Measurements from ENCODE around the gene LSAMP. TPM values are rescaled to one million over a fixed set of nuclear protein-coding genes. Genes with fewer than 3 reads are reported as not detected.

The LSAMP gene
- 0.15 TPM for total RNA-seq (2013)
- polyA plus RNA-seq (not detected), polyA minus RNA-seq (not detected in 2 replicates), total RNA-seq (0 to 3.7 (median 0.16) reads per million in 11 experiments)

- H3K27me3 ChIP-seq (ENCODE audit: control insufficient read depth in 2 of 2, insufficient read depth in 2 of 2, low read length in 2 of 2) = no peaks in the 10 kb centered on the region
- H3K9me3 ChIP-seq (replicated peaks in 1 of 2; ENCODE audit: control insufficient read depth in 1 of 2, insufficient read depth in 1 of 2, low read length in 2 of 2) = no peaks in the 10 kb centered on the region
- no peak within 1 kb of the TSS for H3K4me3 ChIP-seq (replicated peaks in 1 of 3; ENCODE audit: low read depth in 2 of 3, low read length in 3 of 3)
- H3K4me1 Mint-ChIP-seq = no peaks in the 10 kb centered on the region
- H3K36me3 ChIP-seq (replicated peaks in 1 of 2; ENCODE audit: control insufficient read depth in 1 of 2, insufficient read depth in 2 of 2, low read length in 2 of 2) = no peaks in the 10 kb centered on the region
- no peak within 1 kb of the TSS for H3K27ac ChIP-seq (ENCODE audit: low read depth in 1 of 2, low read length in 2 of 2)
- no peak for DNase-seq
- H3K4me1 ChIP-seq (ENCODE audit: control insufficient read depth in 1 of 2, insufficient read depth in 2 of 2, low read length in 2 of 2) = no peaks in the 10 kb centered on the region
- H3K9ac ChIP-seq (ENCODE audit: insufficient read depth, low read length, poor library complexity, severe bottlenecking) = no peak within 1 kb of the TSS
- H3K79me2 ChIP-seq (ENCODE audit: insufficient read depth, low read length) = no peaks in the 10 kb centered on the region
- no peak within 1 kb of the TSS for H2AFZ ChIP-seq (ENCODE audit: insufficient read depth, low read depth, low read length, poor library complexity, severe bottlenecking)
- H4K20me1 ChIP-seq (ENCODE audit: insufficient read depth, low read length) = no peaks in the 10 kb centered on the region
- peaks cover 0 to 6% (median 2%) of the 10 kb centered on the region in 7 donors for H3K9me3 Mint-ChIP-seq
- no peak within 1 kb of the TSS for H3K27ac Mint-ChIP-seq
- TF ChIP-seq, protein P1, sequence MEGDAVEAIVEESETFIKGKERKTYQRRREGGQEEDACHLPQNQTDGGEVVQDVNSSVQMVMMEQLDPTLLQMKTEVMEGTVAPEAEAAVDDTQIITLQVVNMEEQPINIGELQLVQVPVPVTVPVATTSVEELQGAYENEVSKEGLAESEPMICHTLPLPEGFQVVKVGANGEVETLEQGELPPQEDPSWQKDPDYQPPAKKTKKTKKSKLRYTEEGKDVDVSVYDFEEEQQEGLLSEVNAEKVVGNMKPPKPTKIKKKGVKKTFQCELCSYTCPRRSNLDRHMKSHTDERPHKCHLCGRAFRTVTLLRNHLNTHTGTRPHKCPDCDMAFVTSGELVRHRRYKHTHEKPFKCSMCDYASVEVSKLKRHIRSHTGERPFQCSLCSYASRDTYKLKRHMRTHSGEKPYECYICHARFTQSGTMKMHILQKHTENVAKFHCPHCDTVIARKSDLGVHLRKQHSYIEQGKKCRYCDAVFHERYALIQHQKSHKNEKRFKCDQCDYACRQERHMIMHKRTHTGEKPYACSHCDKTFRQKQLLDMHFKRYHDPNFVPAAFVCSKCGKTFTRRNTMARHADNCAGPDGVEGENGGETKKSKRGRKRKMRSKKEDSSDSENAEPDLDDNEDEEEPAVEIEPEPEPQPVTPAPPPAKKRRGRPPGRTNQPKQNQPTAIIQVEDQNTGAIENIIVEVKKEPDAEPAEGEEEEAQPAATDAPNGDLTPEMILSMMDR (IDR thresholded peaks at IDR 0.05) = no peak
- peak within 1 kb of the TSS in 1 of 2 donors; percentile 10 for H3K4me3 Mint-ChIP-seq
- peaks cover 9 to 15% (median 14%) of the 10 kb centered on the region in 3 donors for H3K27me3 Mint-ChIP-seq (ENCODE audit: low read depth in 3 of 3)
- intact Hi-C loops (cut with micrococcal nuclease) = no loop called here
- no peaks in the 10 kb centered on the region for H3K36me3 Mint-ChIP-seq
- H3K4me2 ChIP-seq (replicated peaks; ENCODE audit: extremely low read depth, low read length, poor library complexity, severe bottlenecking) = no peak within 1 kb of the TSS
- WGBS (ENCODE audit: insufficient coverage) = 6% methylated on average over 7 of the region's 15 CpGs
These were observed at the start of gene LSAMP for GRCh38 chr3:116445311-116445841. LSAMP (minus strand) TSS chr3:116445487.

- no peaks in the 10 kb centered on the region for H3K4me1 ChIP-seq (ENCODE audit: control insufficient read depth in 1 of 2, insufficient read depth in 2 of 2, low read length in 2 of 2)
- H3K9me3 ChIP-seq (replicated peaks in 1 of 2; ENCODE audit: control insufficient read depth in 1 of 2, insufficient read depth in 1 of 2, low read length in 2 of 2) = peaks cover 8 to 10% of the 10 kb centered on the region in 2 donors
- Mint-ChIP-seq H3K4me3 (no peak overlapping the region), H3K27ac (no peak overlapping the region), H3K9me3 (peaks cover 0 to 9% (median under 1%) of the 10 kb centered on the region in 7 donors), H3K4me1 (no peaks in the 10 kb centered on the region), H3K36me3 (no peaks in the 10 kb centered on the region), H3K27me3 (ENCODE audit: low read depth in 3 of 3) (no peaks in the 10 kb centered on the region)
- no peaks in the 10 kb centered on the region for H4K20me1 ChIP-seq (ENCODE audit: insufficient read depth, low read length)
- no peaks in the 10 kb centered on the region for H3K79me2 ChIP-seq (ENCODE audit: insufficient read depth, low read length)
- intact Hi-C loops (cut with micrococcal nuclease) = no loop called here
- no CpG with 5 or more reads among the region's 2 CpGs for WGBS (ENCODE audit: insufficient coverage)
- no peak overlapping the region for H2AFZ ChIP-seq (ENCODE audit: insufficient read depth, low read depth, low read length, poor library complexity, severe bottlenecking)
- H3K4me2 ChIP-seq (replicated peaks; ENCODE audit: extremely low read depth, low read length, poor library complexity, severe bottlenecking) = no peak overlapping the region
- H3K36me3 ChIP-seq (replicated peaks in 1 of 2; ENCODE audit: control insufficient read depth in 1 of 2, insufficient read depth in 2 of 2, low read length in 2 of 2) = no peaks in the 10 kb centered on the region
- H3K27me3 ChIP-seq (ENCODE audit: control insufficient read depth in 2 of 2, insufficient read depth in 2 of 2, low read length in 2 of 2) = no peaks in the 10 kb centered on the region
- H3K9ac ChIP-seq (ENCODE audit: insufficient read depth, low read length, poor library complexity, severe bottlenecking) = no peak overlapping the region
- H3K4me3 ChIP-seq (replicated peaks in 1 of 3; ENCODE audit: low read depth in 2 of 3, low read length in 3 of 3) = no peak overlapping the region
- H3K27ac ChIP-seq (ENCODE audit: low read depth in 1 of 2, low read length in 2 of 2) = no peak overlapping the region
- no peak for DNase-seq
- TF ChIP-seq, protein P1 (IDR thresholded peaks at IDR 0.05) = no peak
These were observed 47.1 kb upstream of the LSAMP start for GRCh38 chr3:116492379-116492778.
